GM12878 (cell line): ENCODE measurements around the gene PAX5. TPM values are rescaled to one million over a fixed set of nuclear protein-coding genes. Genes with fewer than 3 reads are reported as not detected.

Source experiments
- BACH1 ChIP-seq: fragments of 450-650 bp; IDR thresholded peaks from 2 replicates; pipeline ENCODE4 v1.6.1; 2017; ENCODE audit warnings: mild to moderate bottlenecking, borderline replicate concordance
- BHLHE40 ChIP-seq, 2 experiments: fragments of 450-650 bp in 1 of 2; IDR thresholded peaks; 2 replicates each; pipeline ENCODE4 v1.6.1; 2011 to 2017; ENCODE audit warnings: low read depth in 2 of 2, borderline replicate concordance in 1 of 2, improper control_type of control experiment in 1 of 2, low read length in 1 of 2, mild to moderate bottlenecking in 1 of 2
- EGR1 ChIP-seq, 2 experiments: IDR thresholded peaks; 1 replicate in 1 of 2; 2 replicates in 1 of 2; pipeline ENCODE4 v1.6.1; 2011 to 2012; ENCODE audit warnings: low read depth in 2 of 2, low read length in 2 of 2, borderline replicate concordance in 1 of 2, mild to moderate bottlenecking in 1 of 2, moderate library complexity in 1 of 2
- GABPA ChIP-seq: IDR thresholded peaks from 2 replicates; pipeline ENCODE4 v1.6.1; 2014; ENCODE audit warnings: antibody characterized with exemption, low read depth, mild to moderate bottlenecking, inconsistent platforms
- IKZF1 ChIP-seq: fragments of 450-650 bp; conservative IDR thresholded peaks from 2 replicates; pipeline ENCODE4 v1.6.1; 2017; ENCODE audit warnings: antibody characterized with exemption, mild to moderate bottlenecking
- MTA3 ChIP-seq: IDR thresholded peaks from 2 replicates; pipeline ENCODE4 v1.6.1; 2012; ENCODE audit warnings: low read length, inconsistent platforms, borderline replicate concordance
- NFIC ChIP-seq: IDR thresholded peaks from 2 replicates; pipeline ENCODE4 v1.6.1; 2012; ENCODE audit warnings: low read depth, mild to moderate bottlenecking, inconsistent platforms, low read length, moderate library complexity
- RFX5 ChIP-seq: IDR thresholded peaks from 2 replicates; pipeline ENCODE4 v1.6.1; 2011; ENCODE audit warnings: low read depth, low read length, improper control_type of control experiment
- TCF3 ChIP-seq: IDR thresholded peaks from 2 replicates; pipeline ENCODE4 v1.6.1; 2012; ENCODE audit warnings: low read depth, mild to moderate bottlenecking, low read length, borderline replicate concordance; ENCODE audit not compliant: insufficient read depth
- TCF7 ChIP-seq: IDR thresholded peaks from 2 replicates; pipeline ENCODE4 v1.6.1; 2014; ENCODE audit warnings: antibody characterized with exemption, borderline replicate concordance
- YY1 ChIP-seq: IDR thresholded peaks from 2 replicates; pipeline ENCODE4 v1.6.1; 2011; ENCODE audit warnings: low read depth, mild to moderate bottlenecking, low read length
- ZNF207 ChIP-seq: fragments of 450-650 bp; IDR thresholded peaks from 2 replicates; pipeline ENCODE4 v1.6.1; 2014; ENCODE audit warnings: antibody characterized with exemption, mild to moderate bottlenecking, borderline replicate concordance
- ZNF217 ChIP-seq: fragments of 450-650 bp; IDR thresholded peaks from 2 replicates; pipeline ENCODE4 v1.6.1; 2017; ENCODE audit warnings: antibody characterized with exemption, mild to moderate bottlenecking
- ZSCAN29 ChIP-seq: fragments of 450-650 bp; IDR thresholded peaks from 2 replicates; pipeline ENCODE4 v1.6.1; 2017; ENCODE audit warnings: mild to moderate bottlenecking, moderate library complexity
- ZZZ3 ChIP-seq: IDR thresholded peaks from 2 replicates; pipeline ENCODE4 v1.6.1; 2011; ENCODE audit warnings: low read depth; ENCODE audit not compliant: control insufficient read depth, insufficient read length
- polyA plus RNA-seq, 11 experiments: library from polyadenylated mRNA; depleted of rRNA in 4 of 11; unstranded in 6 of 11; stranded (reverse) in 5 of 11; fragments of >200 nt; fragmentation: Nextera tagmentation in 4 of 11; fragmentation: Illumina TruSeq in 1 of 11; extraction: Ambion mirVana in 4 of 11; extraction: Trizol in 1 of 11; gene quantifications; 1 replicate in 1 of 11; 2 replicates in 10 of 11; pipeline versions ENCODE4 v1.2.1 to v1.2.3, GENCODE V29; 2011 to 2016; ENCODE audit warnings: inconsistent platforms in 2 of 11, missing spikeins in 2 of 11, low read depth in 1 of 11
- total RNA-seq, 4 experiments: library from RNA; depleted of rRNA in 3 of 4; stranded (reverse); fragments of >200 nt in 3 of 4; fragmentation: Illumina TruSeq in 1 of 4; extraction: Trizol in 1 of 4; gene quantifications; 2 replicates each; pipeline versions ENCODE4 v1.2.1 to v1.2.3, GENCODE V29; 2013 to 2021
- TF ChIP-seq, protein P1 (sequence below): IDR thresholded peaks from 2 replicates; pipeline ENCODE4 v1.6.1; 2011; ENCODE audit warnings: borderline replicate concordance, low read depth, mild to moderate bottlenecking, moderate library complexity, mixed read lengths, low read length; ENCODE audit not compliant: insufficient read depth; ENCODE audit errors: extremely low read length
- TF ChIP-seq, protein P2 (sequence below): fragments of 450-650 bp; IDR thresholded peaks from 2 replicates; pipeline ENCODE4 v1.6.1; 2017; ENCODE audit warnings: mild to moderate bottlenecking, moderate library complexity
- TF ChIP-seq, protein P3 (sequence below): fragments of 450-650 bp; IDR thresholded peaks from 2 replicates; pipeline ENCODE4 v1.6.1; 2017; ENCODE audit warnings: mild to moderate bottlenecking, moderate library complexity

The PAX5 gene
- total and polyA plus RNA-seq, 10 of the 15 experiments (the other 5 are each of a cell fraction or from before 2014, with no cell fraction given), result 2.2 to 123 (median 31.9) TPM

DNA sequence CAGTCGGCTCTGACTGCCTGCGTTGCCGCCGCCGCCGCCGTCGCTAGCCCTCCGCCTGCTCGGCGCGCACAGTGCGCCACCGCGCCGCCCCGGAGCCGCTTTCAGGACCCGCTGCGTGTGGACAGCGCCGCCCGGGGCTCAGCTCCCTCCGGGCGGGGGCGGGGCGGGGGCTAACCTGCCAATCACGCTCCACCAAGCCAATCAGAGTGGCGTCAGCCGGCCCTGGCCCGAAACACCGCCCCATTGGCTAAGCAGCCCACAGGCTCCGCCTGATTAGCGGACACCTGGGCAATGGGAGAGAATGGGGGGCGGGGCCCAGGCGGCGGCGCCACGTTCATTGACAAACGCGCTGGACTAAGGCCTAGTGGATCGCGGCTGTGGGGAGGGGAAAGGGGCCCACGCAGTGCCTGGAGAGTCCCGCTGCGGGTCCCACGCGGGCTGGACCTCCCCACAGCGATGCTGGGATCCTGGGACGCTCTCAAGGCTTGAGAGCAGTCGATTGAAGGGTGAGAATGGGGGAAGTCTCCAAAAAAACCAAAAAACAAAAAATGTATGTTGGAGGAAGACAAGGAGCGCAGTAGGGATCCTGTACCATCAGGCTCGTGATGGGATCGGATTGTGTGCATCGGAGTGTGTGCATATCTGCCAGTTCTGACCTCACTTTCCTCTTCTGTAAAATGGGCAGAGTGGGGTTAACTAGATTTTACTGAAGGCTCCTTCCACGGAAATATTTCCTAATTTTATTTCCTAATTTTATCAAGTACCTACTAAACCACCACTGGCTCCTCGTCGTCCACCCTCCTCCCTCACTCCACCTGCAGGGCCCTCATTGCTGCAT is 6.3 kb downstream of the PAX5 start (continued):
- TF ChIP-seq YY1 (peak; percentile 49; the same call in 1 of the 2 replicates), IKZF1 (peak; percentile 67), ZSCAN29 (peak; percentile 73), ZNF207 (peak; percentile 74; the same call in 1 of the 2 replicates), ZZZ3 (no peak), MTA3 (no peak), GABPA (no peak), BACH1 (peak; percentile 44), RFX5 (peak; percentile 68; the same call in 1 of the 2 replicates), TCF7 (no peak), EGR1 (IDR thresholded peaks at IDR 0.05; ENCODE audit: borderline replicate concordance in 1 of 2, low read depth in 2 of 2, low read length in 2 of 2) (peak in 1 of 2 experiments; percentile 89; a peak in 2 of 3 replicates), ZNF217 (0 out of 2 replicates have a peak, but pooled peaks have one; percentile 35), BHLHE40 (IDR thresholded peaks at IDR 0.05; ENCODE audit: borderline replicate concordance in 1 of 2, low read depth in 2 of 2, low read length in 1 of 2) (peak; percentile 15 to 68; a peak in 2 of 4 replicates), NFIC (no peak), TCF3 (0 out of 2 replicates have a peak, but pooled peaks have one; percentile 16)
- TF ChIP-seq, protein P1, sequence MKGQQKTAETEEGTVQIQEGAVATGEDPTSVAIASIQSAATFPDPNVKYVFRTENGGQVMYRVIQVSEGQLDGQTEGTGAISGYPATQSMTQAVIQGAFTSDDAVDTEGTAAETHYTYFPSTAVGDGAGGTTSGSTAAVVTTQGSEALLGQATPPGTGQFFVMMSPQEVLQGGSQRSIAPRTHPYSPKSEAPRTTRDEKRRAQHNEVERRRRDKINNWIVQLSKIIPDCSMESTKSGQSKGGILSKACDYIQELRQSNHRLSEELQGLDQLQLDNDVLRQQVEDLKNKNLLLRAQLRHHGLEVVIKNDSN, result no peak
- TF ChIP-seq, protein P2, sequence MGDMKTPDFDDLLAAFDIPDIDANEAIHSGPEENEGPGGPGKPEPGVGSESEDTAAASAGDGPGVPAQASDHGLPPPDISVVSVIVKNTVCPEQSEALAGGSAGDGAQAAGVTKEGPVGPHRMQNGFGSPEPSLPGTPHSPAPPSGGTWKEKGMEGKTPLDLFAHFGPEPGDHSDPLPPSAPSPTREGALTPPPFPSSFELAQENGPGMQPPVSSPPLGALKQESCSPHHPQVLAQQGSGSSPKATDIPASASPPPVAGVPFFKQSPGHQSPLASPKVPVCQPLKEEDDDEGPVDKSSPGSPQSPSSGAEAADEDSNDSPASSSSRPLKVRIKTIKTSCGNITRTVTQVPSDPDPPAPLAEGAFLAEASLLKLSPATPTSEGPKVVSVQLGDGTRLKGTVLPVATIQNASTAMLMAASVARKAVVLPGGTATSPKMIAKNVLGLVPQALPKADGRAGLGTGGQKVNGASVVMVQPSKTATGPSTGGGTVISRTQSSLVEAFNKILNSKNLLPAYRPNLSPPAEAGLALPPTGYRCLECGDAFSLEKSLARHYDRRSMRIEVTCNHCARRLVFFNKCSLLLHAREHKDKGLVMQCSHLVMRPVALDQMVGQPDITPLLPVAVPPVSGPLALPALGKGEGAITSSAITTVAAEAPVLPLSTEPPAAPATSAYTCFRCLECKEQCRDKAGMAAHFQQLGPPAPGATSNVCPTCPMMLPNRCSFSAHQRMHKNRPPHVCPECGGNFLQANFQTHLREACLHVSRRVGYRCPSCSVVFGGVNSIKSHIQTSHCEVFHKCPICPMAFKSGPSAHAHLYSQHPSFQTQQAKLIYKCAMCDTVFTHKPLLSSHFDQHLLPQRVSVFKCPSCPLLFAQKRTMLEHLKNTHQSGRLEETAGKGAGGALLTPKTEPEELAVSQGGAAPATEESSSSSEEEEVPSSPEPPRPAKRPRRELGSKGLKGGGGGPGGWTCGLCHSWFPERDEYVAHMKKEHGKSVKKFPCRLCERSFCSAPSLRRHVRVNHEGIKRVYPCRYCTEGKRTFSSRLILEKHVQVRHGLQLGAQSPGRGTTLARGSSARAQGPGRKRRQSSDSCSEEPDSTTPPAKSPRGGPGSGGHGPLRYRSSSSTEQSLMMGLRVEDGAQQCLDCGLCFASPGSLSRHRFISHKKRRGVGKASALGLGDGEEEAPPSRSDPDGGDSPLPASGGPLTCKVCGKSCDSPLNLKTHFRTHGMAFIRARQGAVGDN, result peak; percentile 71
- TF ChIP-seq, protein P3, sequence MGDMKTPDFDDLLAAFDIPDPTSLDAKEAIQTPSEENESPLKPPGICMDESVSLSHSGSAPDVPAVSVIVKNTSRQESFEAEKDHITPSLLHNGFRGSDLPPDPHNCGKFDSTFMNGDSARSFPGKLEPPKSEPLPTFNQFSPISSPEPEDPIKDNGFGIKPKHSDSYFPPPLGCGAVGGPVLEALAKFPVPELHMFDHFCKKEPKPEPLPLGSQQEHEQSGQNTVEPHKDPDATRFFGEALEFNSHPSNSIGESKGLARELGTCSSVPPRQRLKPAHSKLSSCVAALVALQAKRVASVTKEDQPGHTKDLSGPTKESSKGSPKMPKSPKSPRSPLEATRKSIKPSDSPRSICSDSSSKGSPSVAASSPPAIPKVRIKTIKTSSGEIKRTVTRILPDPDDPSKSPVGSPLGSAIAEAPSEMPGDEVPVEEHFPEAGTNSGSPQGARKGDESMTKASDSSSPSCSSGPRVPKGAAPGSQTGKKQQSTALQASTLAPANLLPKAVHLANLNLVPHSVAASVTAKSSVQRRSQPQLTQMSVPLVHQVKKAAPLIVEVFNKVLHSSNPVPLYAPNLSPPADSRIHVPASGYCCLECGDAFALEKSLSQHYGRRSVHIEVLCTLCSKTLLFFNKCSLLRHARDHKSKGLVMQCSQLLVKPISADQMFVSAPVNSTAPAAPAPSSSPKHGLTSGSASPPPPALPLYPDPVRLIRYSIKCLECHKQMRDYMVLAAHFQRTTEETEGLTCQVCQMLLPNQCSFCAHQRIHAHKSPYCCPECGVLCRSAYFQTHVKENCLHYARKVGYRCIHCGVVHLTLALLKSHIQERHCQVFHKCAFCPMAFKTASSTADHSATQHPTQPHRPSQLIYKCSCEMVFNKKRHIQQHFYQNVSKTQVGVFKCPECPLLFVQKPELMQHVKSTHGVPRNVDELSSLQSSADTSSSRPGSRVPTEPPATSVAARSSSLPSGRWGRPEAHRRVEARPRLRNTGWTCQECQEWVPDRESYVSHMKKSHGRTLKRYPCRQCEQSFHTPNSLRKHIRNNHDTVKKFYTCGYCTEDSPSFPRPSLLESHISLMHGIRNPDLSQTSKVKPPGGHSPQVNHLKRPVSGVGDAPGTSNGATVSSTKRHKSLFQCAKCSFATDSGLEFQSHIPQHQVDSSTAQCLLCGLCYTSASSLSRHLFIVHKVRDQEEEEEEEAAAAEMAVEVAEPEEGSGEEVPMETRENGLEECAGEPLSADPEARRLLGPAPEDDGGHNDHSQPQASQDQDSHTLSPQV, result no peak
